GM12891 (cell line): ENCODE data around the gene ZNF469.

Source experiments
- PAX5 ChIP-seq: IDR thresholded peaks from 2 replicates; pipeline ENCODE4 v1.6.1; 2011; ENCODE audit warnings: low read length, moderate library complexity, mild to moderate bottlenecking; ENCODE audit not compliant: insufficient read depth, severe bottlenecking
- POLR2A ChIP-seq: IDR thresholded peaks from 2 replicates; pipeline ENCODE4 v1.6.1; 2011; ENCODE audit warnings: low read depth, low read length, control low read depth
- POLR2AphosphoS5 ChIP-seq: IDR thresholded peaks from 2 replicates; pipeline ENCODE4 v1.6.1; 2011; ENCODE audit warnings: low read depth, low read length, control low read depth
- POU2F2 ChIP-seq: IDR thresholded peaks from 2 replicates; pipeline ENCODE4 v1.6.1; 2011; ENCODE audit warnings: low read depth, mild to moderate bottlenecking, control low read depth, low read length, moderate library complexity
- SPI1 ChIP-seq: IDR thresholded peaks from 2 replicates; pipeline ENCODE4 v1.6.1; 2011; ENCODE audit warnings: low read depth, low read length, control low read depth
- TAF1 ChIP-seq: IDR thresholded peaks from 2 replicates; pipeline ENCODE4 v1.6.1; 2011; ENCODE audit warnings: low read depth, low read length, control low read depth

GRCh38 chr16:88352261-88353200 lies 30.2 kb upstream of the ZNF469 start:
- TF ChIP-seq TAF1 (no peak), POLR2A (no peak), POLR2AphosphoS5 (no peak), POU2F2 (no peak), SPI1 (no peak), PAX5 (no peak)
